PC-9 (cell line): ENCODE data around the gene HYDIN. TPM values are rescaled to one million over a fixed set of nuclear protein-coding genes. Genes with fewer than 3 reads are reported as not detected.
A peak's percentile ranks its signal among the peaks of the same experiment; 100 is the strongest.

Experiments used
- BruUV-seq: library from RNA; stranded (reverse); fragments of 400-500 nt; replicated peaks from 2 replicates; lab custom pipeline; 2021; lab: Mats Ljungman, UMichigan
- CTCF ChIA-PET: fragments of 300-600 bp; sonication (Branson Sonifier 250); formaldehyde crosslinking; loops from one replicate; lab custom pipeline; 2022; ENCODE audit warnings: antibody characterized with exemption; lab: Charles Lee
- POLR2A ChIA-PET: fragments of 300-600 bp; sonication (Branson Sonifier 250); formaldehyde crosslinking; loops from one replicate; lab custom pipeline; 2022; ENCODE audit warnings: antibody characterized with exemption; ENCODE audit not compliant: unreplicated experiment; lab: Charles Lee
- DNase-seq, 2 experiments: peaks; one replicate each; pipeline versions ENCODE4 v3.0.0 to v3.0.0-alpha.2; 2015 to 2022; ENCODE audit warnings: mixed read lengths in 1 of 2
- H2AFZ ChIP-seq: fragments of 200-600 bp; sonication (generic); 2 replicates; pipeline ENCODE4 v1.8.1; 2017; ENCODE audit warnings: antibody characterized with exemption
- H3F3A ChIP-seq: fragments of 200-600 bp; sonication (generic); 2 replicates; pipeline ENCODE4 v1.8.1; 2017; ENCODE audit warnings: antibody characterized with exemption, mild to moderate bottlenecking, low read depth; ENCODE audit not compliant: insufficient read depth
- H3K27ac ChIP-seq: fragments of 200-600 bp; sonication (generic); 2 replicates; pipeline ENCODE4 v1.6.1; 2016; ENCODE audit warnings: mixed run types
- H3K27me3 ChIP-seq: fragments of 200-600 bp; sonication (generic); 2 replicates; pipeline ENCODE4 v1.6.1; 2016; ENCODE audit warnings: low read depth, mixed run types; ENCODE audit not compliant: insufficient read depth
- H3K36me3 ChIP-seq: fragments of 200-600 bp; sonication (generic); 2 replicates; pipeline ENCODE4 v1.6.1; 2016; ENCODE audit warnings: low read depth, mixed run types
- H3K4me1 ChIP-seq: fragments of 200-600 bp; sonication (generic); replicated peaks from 2 replicates; pipeline ENCODE4 v1.6.1; 2016; ENCODE audit warnings: mixed run types; ENCODE audit not compliant: insufficient read depth
- H3K4me2 ChIP-seq: fragments of 200-600 bp; sonication (generic); 2 replicates; pipeline ENCODE4 v1.6.1; 2017; ENCODE audit warnings: mixed run types
- H3K4me3 ChIP-seq: fragments of 200-600 bp; sonication (generic); 2 replicates; pipeline ENCODE4 v1.6.1; 2016; ENCODE audit warnings: mixed run types
- H3K79me2 ChIP-seq: fragments of 200-600 bp; sonication (generic); 2 replicates; pipeline ENCODE4 v1.6.1; 2017; ENCODE audit warnings: low read depth, mixed run types
- H3K9me2 ChIP-seq: fragments of 200-600 bp; sonication (generic); 2 replicates; pipeline ENCODE4 v1.8.1; 2017; ENCODE audit warnings: mild to moderate bottlenecking; ENCODE audit not compliant: insufficient read depth
- H3K9me3 ChIP-seq: fragments of 200-600 bp; sonication (generic); 2 replicates; pipeline ENCODE4 v1.8.1; 2016; ENCODE audit warnings: low read depth; ENCODE audit not compliant: insufficient read depth
- H4K20me1 ChIP-seq: fragments of 200-600 bp; sonication (generic); 2 replicates; pipeline ENCODE4 v1.8.1; 2017; ENCODE audit not compliant: insufficient read depth
- CTCF ChIP-seq: fragments of 200-600 bp; sonication (generic); conservative IDR thresholded peaks from 2 replicates; pipeline ENCODE4 v1.6.1; 2017; ENCODE audit warnings: mixed run types, antibody characterized with exemption, mild to moderate bottlenecking, moderate library complexity
- EZH2 ChIP-seq: fragments of 200-600 bp; sonication (generic); IDR thresholded peaks from 2 replicates; pipeline ENCODE4 v1.8.0; 2017; ENCODE audit warnings: antibody characterized with exemption, low read depth
- intact Hi-C: fragments of 100-400 bp; cut with micrococcal nuclease; formaldehyde crosslinking; loops from one replicate; pipeline ENCODE4 v1.10.0; 2022; ENCODE audit not compliant: unreplicated experiment
- total RNA-seq: library from RNA; stranded (reverse); gene quantifications from 2 replicates; pipeline ENCODE4 v1.2.3, GENCODE V29; 2021

HYDIN gene
- total RNA-seq, 1 experiment from 2014 or later, result 31.0 TPM

GRCh38 chr16:70801611-70802010 is 428.9 kb downstream of the HYDIN start:
- H3K36me3 ChIP-seq, result peaks cover 10% of the 10 kb centered on the region; the same call in 1 of the 2 replicates
- no peaks in the 10 kb centered on the region for H3K27me3 ChIP-seq
- H3K4me2 ChIP-seq, result peak overlapping the region; percentile 97
- peaks cover 5% of the 10 kb centered on the region; the same call in 1 of the 2 replicates for H3F3A ChIP-seq
- peak overlapping the region; percentile 78 for H2AFZ ChIP-seq
- no peaks in the 10 kb centered on the region for H3K9me3 ChIP-seq
- peak overlapping the region; percentile 71; the same call in 1 of the 2 replicates for H3K4me3 ChIP-seq
- H3K4me1 ChIP-seq, result peaks cover 5% of the 10 kb centered on the region; the same call in 1 of the 2 replicates
- TF ChIP-seq CTCF (no peak), EZH2 (no peak)
- no peak for DNase-seq
- H3K9me2 ChIP-seq, result no peaks in the 10 kb centered on the region
- intact Hi-C loops, result no loop called here
- BruUV-seq, result no TSS peak
- peak overlapping the region; percentile 3; the same call in 1 of the 2 replicates for H3K27ac ChIP-seq
- H3K79me2 ChIP-seq, result peaks cover 38% of the 10 kb centered on the region
- ChIA-PET POLR2A (interaction anchor here (0.5 to 0.6 kb wide), 3 partner anchors 29 to 580 kb away, joined by 3 to 18 read pairs (median 3); no protein-coding TSS in a partner anchor), CTCF (no interaction called here)
- H4K20me1 ChIP-seq, result no peaks in the 10 kb centered on the region

- Histone ChIP-seq H2AFZ (peak within 1 kb of the TSS; percentile 78), H3K27ac (peak within 1 kb of the TSS; percentile 16; the same call in 1 of the 2 replicates), H3K4me2 (peak within 1 kb of the TSS; percentile 97), H3K9me3 (no peaks in the 10 kb centered on the region), H3K4me1 (peaks cover 5% of the 10 kb centered on the region; the same call in 1 of the 2 replicates), H3F3A (peaks cover 5% of the 10 kb centered on the region; the same call in 1 of the 2 replicates), H4K20me1 (no peaks in the 10 kb centered on the region), H3K9me2 (no peaks in the 10 kb centered on the region), H3K79me2 (peaks cover 45% of the 10 kb centered on the region), H3K27me3 (no peaks in the 10 kb centered on the region), H3K4me3 (peak within 1 kb of the TSS; percentile 71), H3K36me3 (peaks cover 10% of the 10 kb centered on the region; the same call in 1 of the 2 replicates)
- TF ChIP-seq CTCF (no peak), EZH2 (no peak)
- ChIA-PET CTCF (no interaction called here), POLR2A (interaction anchor here (0.5 to 0.6 kb wide), 3 partner anchors 28 to 581 kb away, joined by 3 to 18 read pairs (median 3); no protein-coding TSS in a partner anchor)
- intact Hi-C loops, result no loop called here
- DNase-seq, result peak; percentile 84 to 97
- no TSS peak for BruUV-seq
Measured at GRCh38 chr16:70800781-70801480, 429.6 kb downstream of the HYDIN start, which contains the start of gene VAC14. VAC14 (minus strand) TSS chr16:70801158; CDS start chr16:70800900, 258 bp downstream.

- Histone ChIP-seq H3K9me3 (no peaks in the 10 kb centered on the region), H3K9me2 (no peaks in the 10 kb centered on the region), H3K27me3 (no peaks in the 10 kb centered on the region), H3K79me2 (peaks cover 51% of the 10 kb centered on the region), H4K20me1 (no peaks in the 10 kb centered on the region), H3K4me3 (peak overlapping the region; percentile 71), H3K4me1 (peaks cover 5% of the 10 kb centered on the region; the same call in 1 of the 2 replicates), H3K27ac (0 out of 2 replicates have a peak overlapping the region, but pooled peaks have one; percentile 16), H3K4me2 (peak overlapping the region; percentile 97), H3K36me3 (peaks cover 10% of the 10 kb centered on the region; the same call in 1 of the 2 replicates), H3F3A (peaks cover 5% of the 10 kb centered on the region; the same call in 1 of the 2 replicates), H2AFZ (peak overlapping the region; percentile 78)
- CTCF ChIA-PET, result no interaction called here
- BruUV-seq, result TSS peak; percentile 54
- DNase-seq, result no peak
- intact Hi-C loops, result no loop called here
- TF ChIP-seq CTCF (no peak), EZH2 (no peak)
- POLR2A ChIA-PET, result no interaction called here
Measured at GRCh38 chr16:70800311-70800710, 430.2 kb downstream of the HYDIN start.
